ENCODE measurements around the gene GPS1.

Gene GPS1

DNA sequence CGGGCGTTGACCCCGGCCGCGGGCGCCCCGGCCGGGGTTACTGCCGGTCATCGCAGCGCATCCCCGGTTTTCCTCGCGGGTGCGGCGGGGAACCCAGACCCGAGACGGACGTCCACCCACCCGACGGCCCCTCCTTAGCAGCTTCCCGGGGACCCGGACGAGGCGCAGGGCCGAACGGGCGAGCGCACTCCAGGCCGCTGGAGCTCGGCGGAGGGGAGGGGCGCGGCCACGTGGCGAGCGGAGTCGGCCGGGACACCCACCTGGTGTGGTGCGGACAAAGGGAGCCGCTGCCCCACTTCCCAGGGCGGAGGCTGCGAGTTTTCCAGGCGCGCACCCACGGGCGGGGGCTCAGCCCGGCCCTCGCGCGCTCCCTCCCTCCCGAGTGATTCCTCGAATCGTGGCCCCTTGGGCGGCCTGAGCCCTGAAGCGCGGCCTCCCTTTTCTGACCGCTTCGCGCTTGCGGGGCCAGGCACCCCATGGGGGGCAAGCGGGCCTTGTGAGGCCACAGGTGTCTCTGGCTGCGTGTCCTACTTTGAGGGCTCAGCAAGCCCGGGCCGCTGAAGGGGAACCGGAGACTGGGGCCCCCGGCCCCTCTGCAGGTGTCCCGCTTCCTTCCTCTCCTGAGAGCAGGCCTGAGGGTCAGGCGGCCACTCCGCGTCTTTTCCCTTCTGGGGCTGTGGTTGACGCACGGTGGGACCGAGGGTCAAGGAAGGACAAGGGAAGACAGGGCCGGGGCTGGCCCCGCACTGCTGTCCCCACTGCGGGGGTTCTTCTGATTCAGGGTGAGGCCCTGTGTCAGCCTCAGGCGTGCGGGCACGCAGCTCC lies 47.5 kb downstream of the GPS1 start:
- no peak for DNase-seq (ENCODE audit: low read depth)
- H3K4me3 ChIP-seq (ENCODE audit: low read depth, low read length): peak overlapping the region; percentile 55
- TF ChIP-seq, protein P1, sequence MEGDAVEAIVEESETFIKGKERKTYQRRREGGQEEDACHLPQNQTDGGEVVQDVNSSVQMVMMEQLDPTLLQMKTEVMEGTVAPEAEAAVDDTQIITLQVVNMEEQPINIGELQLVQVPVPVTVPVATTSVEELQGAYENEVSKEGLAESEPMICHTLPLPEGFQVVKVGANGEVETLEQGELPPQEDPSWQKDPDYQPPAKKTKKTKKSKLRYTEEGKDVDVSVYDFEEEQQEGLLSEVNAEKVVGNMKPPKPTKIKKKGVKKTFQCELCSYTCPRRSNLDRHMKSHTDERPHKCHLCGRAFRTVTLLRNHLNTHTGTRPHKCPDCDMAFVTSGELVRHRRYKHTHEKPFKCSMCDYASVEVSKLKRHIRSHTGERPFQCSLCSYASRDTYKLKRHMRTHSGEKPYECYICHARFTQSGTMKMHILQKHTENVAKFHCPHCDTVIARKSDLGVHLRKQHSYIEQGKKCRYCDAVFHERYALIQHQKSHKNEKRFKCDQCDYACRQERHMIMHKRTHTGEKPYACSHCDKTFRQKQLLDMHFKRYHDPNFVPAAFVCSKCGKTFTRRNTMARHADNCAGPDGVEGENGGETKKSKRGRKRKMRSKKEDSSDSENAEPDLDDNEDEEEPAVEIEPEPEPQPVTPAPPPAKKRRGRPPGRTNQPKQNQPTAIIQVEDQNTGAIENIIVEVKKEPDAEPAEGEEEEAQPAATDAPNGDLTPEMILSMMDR (IDR thresholded peaks at IDR 0.05; ENCODE audit: control insufficient read depth, extremely low read depth, insufficient read depth): no peak

DNA sequence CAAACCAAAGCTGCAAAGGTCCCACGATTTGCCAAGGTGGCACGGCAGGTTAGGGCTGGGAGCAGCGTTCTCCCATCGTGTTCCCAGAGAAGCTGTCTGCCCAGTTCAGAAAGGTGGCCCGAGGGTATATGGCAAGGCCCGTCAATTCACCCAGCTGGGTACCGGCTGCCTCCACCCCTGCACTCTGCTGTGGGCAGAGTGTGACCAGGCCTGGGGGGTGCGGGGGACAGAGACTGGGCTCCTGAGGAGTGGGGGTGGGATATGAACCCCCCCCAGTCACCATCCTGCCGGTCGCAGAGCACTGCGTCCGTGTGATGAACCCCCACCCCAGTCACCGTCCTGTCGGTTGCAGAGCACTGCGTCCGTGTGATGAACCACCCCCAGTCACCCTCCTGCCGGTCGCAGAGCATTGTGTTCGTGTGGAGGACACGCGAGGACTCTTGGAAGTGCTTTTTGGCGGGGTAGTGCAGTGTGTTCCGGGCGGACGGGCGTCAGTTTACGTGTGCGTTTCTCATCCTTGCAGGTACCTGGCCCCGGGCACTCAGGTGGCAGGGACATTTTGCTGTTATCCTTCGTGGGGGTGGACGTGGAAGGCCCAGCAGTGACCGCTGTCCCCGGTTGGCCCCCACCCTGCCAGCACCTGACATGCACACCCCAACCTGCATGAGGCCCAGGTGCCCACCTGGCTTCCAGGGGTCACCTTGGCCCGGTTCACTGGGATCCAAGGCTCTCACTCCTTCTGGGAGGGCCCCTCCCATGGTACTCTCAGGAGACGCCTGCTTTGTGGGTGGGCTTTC lies 49.0 kb downstream of the GPS1 start:
- TF ChIP-seq, protein P1 (IDR thresholded peaks at IDR 0.05; ENCODE audit: control insufficient read depth, extremely low read depth, insufficient read depth): no peak
- peak; percentile 37 for DNase-seq (ENCODE audit: low read depth)
- no peak overlapping the region for H3K4me3 ChIP-seq (ENCODE audit: low read depth, low read length)

DNA sequence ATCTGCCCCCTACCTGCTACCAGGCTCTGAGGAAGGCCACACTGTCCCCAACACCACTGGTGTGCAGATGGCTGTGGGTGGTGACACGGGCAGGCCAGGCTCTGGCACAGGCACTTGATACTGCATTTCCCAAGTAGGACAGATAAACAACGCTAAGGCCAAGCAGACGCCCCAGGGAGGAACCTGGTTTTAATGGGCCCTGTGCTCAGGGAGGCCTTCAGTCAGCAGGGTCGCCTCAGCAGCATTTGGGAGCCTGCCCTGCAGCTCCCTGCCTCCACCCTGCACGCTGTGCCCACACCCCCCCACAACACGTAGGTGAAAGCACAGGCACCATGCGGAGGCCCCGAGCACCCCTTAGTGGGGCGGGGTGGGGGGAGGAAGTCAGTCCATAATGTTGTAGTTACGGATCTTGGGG lies 49.6 kb downstream of the GPS1 start:
- no peak overlapping the region for H3K4me3 ChIP-seq (ENCODE audit: low read depth, low read length)
- TF ChIP-seq, protein P1 (IDR thresholded peaks at IDR 0.05; ENCODE audit: control insufficient read depth, extremely low read depth, insufficient read depth): no peak
- peak; percentile 66 for DNase-seq (ENCODE audit: low read depth)

DNA sequence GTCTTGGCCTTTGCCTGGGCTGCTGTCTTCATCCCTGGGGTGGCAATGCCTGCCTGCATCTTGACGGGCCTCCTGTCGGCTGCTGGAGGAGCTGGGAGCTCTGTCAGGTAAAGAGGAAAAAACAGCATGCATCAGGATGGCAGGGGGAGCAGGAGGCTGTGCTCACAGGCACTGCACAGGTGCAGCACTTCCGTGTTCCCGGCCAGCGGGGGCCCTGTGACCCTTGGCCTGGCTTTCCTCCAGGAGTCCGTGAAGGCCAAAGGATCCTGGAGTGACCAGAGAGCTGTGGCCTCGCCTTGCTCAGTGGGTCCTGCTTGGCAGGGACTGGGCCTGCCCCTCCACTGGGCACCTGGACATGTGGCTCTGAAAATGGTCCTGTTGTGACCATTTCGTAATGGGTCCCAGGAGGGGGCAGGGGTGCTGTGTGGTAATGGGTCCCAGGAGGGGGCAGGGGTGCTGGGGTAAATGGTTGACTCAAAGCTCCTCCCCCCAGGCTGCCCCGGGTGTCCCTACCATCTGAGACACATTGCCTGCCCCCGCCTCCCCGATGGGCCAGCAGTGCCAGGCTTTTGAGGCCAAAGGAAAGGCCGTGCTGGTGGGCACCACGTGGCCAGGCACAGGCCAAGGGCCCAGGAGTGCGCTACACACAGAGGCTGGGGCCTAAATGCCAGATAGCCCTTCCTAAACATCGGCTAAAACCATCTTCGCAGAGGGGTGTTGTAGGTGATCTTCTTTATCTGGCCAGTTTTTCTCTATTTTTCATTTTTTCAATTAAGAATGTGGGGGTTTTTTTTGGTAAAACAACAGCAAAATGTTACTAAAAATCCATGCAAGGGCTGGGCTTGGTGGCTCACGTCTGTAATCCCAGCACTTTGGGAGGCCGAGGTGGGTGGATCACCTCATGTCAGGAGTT lies 50.3 kb downstream of the GPS1 start:
- peak; percentile 46 for DNase-seq (ENCODE audit: low read depth)
- TF ChIP-seq, protein P1 (IDR thresholded peaks at IDR 0.05; ENCODE audit: control insufficient read depth, extremely low read depth, insufficient read depth): peak; percentile 1; the same call in 1 of the 2 replicates
- no peak overlapping the region for H3K4me3 ChIP-seq (ENCODE audit: low read depth, low read length)

DNA sequence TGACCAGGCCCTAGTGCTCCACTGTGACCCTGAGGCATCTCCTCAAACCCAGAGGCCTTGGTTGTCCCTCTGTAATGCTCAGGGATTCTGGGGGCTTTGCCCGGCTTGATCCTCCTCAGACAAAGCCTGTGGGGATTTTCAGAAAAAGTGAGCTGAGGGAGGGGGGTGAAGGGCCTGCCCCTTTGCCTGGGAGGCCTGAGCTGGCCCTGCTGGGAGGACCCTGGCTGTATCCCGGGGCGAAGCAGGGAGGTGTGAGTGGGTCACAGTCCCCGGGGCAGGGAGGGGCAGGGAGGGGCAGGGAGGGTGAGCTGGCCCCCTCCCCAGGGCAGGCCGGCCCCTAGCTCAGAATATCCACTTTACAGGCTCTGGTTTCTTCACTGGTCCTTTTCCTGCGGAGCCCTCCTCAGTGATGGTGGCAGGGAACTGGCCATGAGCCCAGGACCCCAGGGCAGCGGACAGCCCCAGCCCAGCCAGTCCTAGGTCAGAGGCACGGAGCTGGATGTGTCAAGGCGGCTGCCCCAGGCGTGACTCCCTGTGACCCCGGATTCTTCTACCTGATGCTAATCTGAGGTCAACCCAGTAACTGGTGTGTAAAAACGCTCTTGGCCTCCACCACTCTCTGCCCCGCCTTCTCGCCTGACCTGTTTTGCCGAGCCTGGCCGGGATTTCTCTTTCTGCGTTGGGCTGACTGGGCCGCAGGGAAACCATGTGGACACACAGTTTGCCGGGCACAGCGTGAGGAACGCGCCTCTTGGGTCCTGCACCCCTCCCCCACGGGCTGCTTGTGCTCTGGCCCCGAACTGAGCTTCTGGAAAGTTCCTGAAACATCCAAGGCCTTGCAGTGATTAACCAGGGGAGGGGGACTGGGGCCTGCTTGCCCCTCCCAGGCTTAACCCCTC lies 52.1 kb downstream of the GPS1 start:
- peak; percentile 95 for DNase-seq (ENCODE audit: low read depth)
- H3K4me3 ChIP-seq (ENCODE audit: low read depth, low read length): no peak overlapping the region
- TF ChIP-seq, protein P1 (IDR thresholded peaks at IDR 0.05; ENCODE audit: control insufficient read depth, extremely low read depth, insufficient read depth): no peak
